Stimulated activated naive B cell treated with anti-CD40 and anti-IgM and Interleukin-4, amounts not matched to agents 10 μg/mL and 1 μg/mL and 100 μg/mL, for 72 hours (primary cell): ENCODE measurements around the gene HBD.

ENCODE experiments used
- ATAC-seq, 2 donors: fragments of 150-1000 bp; cut with Tn5 transposase; replicated peaks; 2 replicates each; pipeline ENCODE4 v1.10.0; 2021; ENCODE audit warnings: moderate library complexity in 1 of 2
- DNase-seq: peaks from one replicate; pipeline ENCODE4 v3.0.0; 2021
- H3K27ac Mint-ChIP-seq: one replicate; pipeline ENCODE4 v1.8.0; 2022; ENCODE audit warnings: mild to moderate bottlenecking, mixed read lengths
- H3K27me3 Mint-ChIP-seq, 2 donors: one replicate each; pipeline ENCODE4 v1.8.0; 2022; ENCODE audit warnings: mixed read lengths in 2 of 2
- H3K36me3 Mint-ChIP-seq, 2 donors: one replicate each; pipeline ENCODE4 v1.8.0; 2022; ENCODE audit warnings: mixed read lengths in 2 of 2, mild to moderate bottlenecking in 1 of 2
- H3K4me1 Mint-ChIP-seq, 2 donors: one replicate each; pipeline ENCODE4 v1.8.0; 2022; ENCODE audit warnings: mixed read lengths in 2 of 2, mild to moderate bottlenecking in 1 of 2
- H3K4me3 Mint-ChIP-seq, 2 donors: one replicate each; pipeline ENCODE4 v1.8.0; 2022; ENCODE audit warnings: mild to moderate bottlenecking in 2 of 2, mixed read lengths in 2 of 2, moderate library complexity in 1 of 2
- H3K9me3 Mint-ChIP-seq, 2 donors: one replicate each; pipeline ENCODE4 v1.8.0; 2022; ENCODE audit warnings: mixed read lengths in 2 of 2, mild to moderate bottlenecking in 1 of 2

Gene HBD

GRCh38 chr11:5232821-5233220 is 1.5 kb downstream of the HBD start:
- DNase-seq (no peak), ATAC-seq (no peak)
- no peak overlapping the region for H3K4me3 Mint-ChIP-seq
- no peak overlapping the region for H3K27ac Mint-ChIP-seq
- no peaks in the 10 kb centered on the region for H3K36me3 Mint-ChIP-seq
- H3K27me3 Mint-ChIP-seq: no peaks in the 10 kb centered on the region
- no peaks in the 10 kb centered on the region for H3K9me3 Mint-ChIP-seq
- peaks cover 5 to 8% of the 10 kb centered on the region in 2 donors for H3K4me1 Mint-ChIP-seq

GRCh38 chr11:5232176-5232575 is 2.1 kb downstream of the HBD start:
- H3K36me3 Mint-ChIP-seq: no peaks in the 10 kb centered on the region
- no peak for DNase-seq
- H3K4me3 Mint-ChIP-seq: no peak overlapping the region
- no peak for ATAC-seq
- no peak overlapping the region for H3K27ac Mint-ChIP-seq
- no peaks in the 10 kb centered on the region for H3K27me3 Mint-ChIP-seq
- H3K4me1 Mint-ChIP-seq: peaks cover 5 to 8% of the 10 kb centered on the region in 2 donors
- H3K9me3 Mint-ChIP-seq: no peaks in the 10 kb centered on the region

GRCh38 chr11:5231111-5231510 is 3.2 kb downstream of the HBD start:
- DNase-seq (no peak), ATAC-seq (no peak)
- H3K4me3 Mint-ChIP-seq: no peak overlapping the region
- H3K27ac Mint-ChIP-seq: no peak overlapping the region
- H3K27me3 Mint-ChIP-seq: no peaks in the 10 kb centered on the region
- no peaks in the 10 kb centered on the region for H3K9me3 Mint-ChIP-seq
- peaks cover 5 to 8% of the 10 kb centered on the region in 2 donors for H3K4me1 Mint-ChIP-seq
- H3K36me3 Mint-ChIP-seq: no peaks in the 10 kb centered on the region

- H3K9me3 Mint-ChIP-seq: no peaks in the 10 kb centered on the region
- DNase-seq: no peak
- no peak overlapping the region for H3K27ac Mint-ChIP-seq
- no peak for ATAC-seq
- no peaks in the 10 kb centered on the region for H3K27me3 Mint-ChIP-seq
- peaks cover 5 to 8% of the 10 kb centered on the region in 2 donors for H3K4me1 Mint-ChIP-seq
- H3K36me3 Mint-ChIP-seq: no peaks in the 10 kb centered on the region
- H3K4me3 Mint-ChIP-seq: no peak overlapping the region
These were observed 4.0 kb downstream of the HBD start for GRCh38 chr11:5230266-5230665.

GRCh38 chr11:5229796-5230195 is 4.5 kb downstream of the HBD start:
- Mint-ChIP-seq H3K36me3 (no peaks in the 10 kb centered on the region), H3K9me3 (no peaks in the 10 kb centered on the region), H3K4me1 (peaks cover 5 to 8% of the 10 kb centered on the region in 2 donors), H3K4me3 (no peak overlapping the region), H3K27ac (no peak overlapping the region), H3K27me3 (no peaks in the 10 kb centered on the region)
- ATAC-seq (no peak), DNase-seq (no peak)

- ATAC-seq (no peak), DNase-seq (no peak)
- Mint-ChIP-seq H3K4me3 (no peak overlapping the region), H3K27ac (no peak overlapping the region), H3K36me3 (no peaks in the 10 kb centered on the region), H3K27me3 (no peaks in the 10 kb centered on the region), H3K4me1 (peaks cover 3 to 5% of the 10 kb centered on the region in 2 donors), H3K9me3 (no peaks in the 10 kb centered on the region)
These were observed 4.9 kb downstream of the HBD start for GRCh38 chr11:5229356-5229755.

- Mint-ChIP-seq H3K36me3 (no peaks in the 10 kb centered on the region), H3K4me3 (no peak overlapping the region), H3K9me3 (no peaks in the 10 kb centered on the region), H3K27ac (no peak overlapping the region), H3K4me1 (no peaks in the 10 kb centered on the region), H3K27me3 (no peaks in the 10 kb centered on the region)
- ATAC-seq: no peak
- no peak for DNase-seq
These were observed 6.2 kb downstream of the HBD start for GRCh38 chr11:5228124-5228523.

- H3K4me3 Mint-ChIP-seq: no peak overlapping the region
- H3K36me3 Mint-ChIP-seq: no peaks in the 10 kb centered on the region
- no peak for DNase-seq
- H3K9me3 Mint-ChIP-seq: no peaks in the 10 kb centered on the region
- no peaks in the 10 kb centered on the region for H3K4me1 Mint-ChIP-seq
- H3K27ac Mint-ChIP-seq: no peak overlapping the region
- no peaks in the 10 kb centered on the region for H3K27me3 Mint-ChIP-seq
- ATAC-seq: no peak
These were observed 6.6 kb downstream of the HBD start for GRCh38 chr11:5227681-5228080.

- H3K27ac Mint-ChIP-seq: no peak within 1 kb of the TSS
- no peaks in the 10 kb centered on the region for H3K27me3 Mint-ChIP-seq
- no peaks in the 10 kb centered on the region for H3K4me1 Mint-ChIP-seq
- H3K36me3 Mint-ChIP-seq: no peaks in the 10 kb centered on the region
- DNase-seq (no peak), ATAC-seq (no peak)
- no peak within 1 kb of the TSS for H3K4me3 Mint-ChIP-seq
- no peaks in the 10 kb centered on the region for H3K9me3 Mint-ChIP-seq
These were observed 7.5 kb downstream of the HBD start, which contains the start of gene HBB for GRCh38 chr11:5226732-5227310. TSS of gene HBB (minus strand) at chr11:5227071. CDS start at chr11:5227021, 50 bp downstream.

- no peak for ATAC-seq
- Mint-ChIP-seq H3K4me1 (no peaks in the 10 kb centered on the region), H3K27me3 (no peaks in the 10 kb centered on the region), H3K27ac (no peak overlapping the region), H3K4me3 (no peak overlapping the region), H3K36me3 (no peaks in the 10 kb centered on the region), H3K9me3 (peaks cover 0 to 2% of the 10 kb centered on the region in 2 donors)
- no peak for DNase-seq
These were observed 8.8 kb downstream of the HBD start for GRCh38 chr11:5225480-5225871.

GRCh38 chr11:5224538-5225479 is 9.5 kb downstream of the HBD start:
- H3K4me1 Mint-ChIP-seq: no peaks in the 10 kb centered on the region
- ATAC-seq (no peak), DNase-seq (no peak)
- peaks cover 0 to 2% of the 10 kb centered on the region in 2 donors for H3K9me3 Mint-ChIP-seq
- no peaks in the 10 kb centered on the region for H3K36me3 Mint-ChIP-seq
- peaks cover 0 to under 1% of the 10 kb centered on the region in 2 donors for H3K27me3 Mint-ChIP-seq
- H3K4me3 Mint-ChIP-seq: no peak overlapping the region
- no peak overlapping the region for H3K27ac Mint-ChIP-seq

- ATAC-seq (no peak), DNase-seq (no peak)
- peaks cover 0 to 2% of the 10 kb centered on the region in 2 donors for H3K9me3 Mint-ChIP-seq
- no peak overlapping the region for H3K27ac Mint-ChIP-seq
- H3K36me3 Mint-ChIP-seq: no peaks in the 10 kb centered on the region
- H3K4me1 Mint-ChIP-seq: no peaks in the 10 kb centered on the region
- no peak overlapping the region for H3K4me3 Mint-ChIP-seq
- peaks cover 0 to 4% of the 10 kb centered on the region in 2 donors for H3K27me3 Mint-ChIP-seq
These were observed 10.6 kb downstream of the HBD start for GRCh38 chr11:5223686-5224085.

- H3K4me3 Mint-ChIP-seq: no peak overlapping the region
- no peak overlapping the region for H3K27ac Mint-ChIP-seq
- H3K4me1 Mint-ChIP-seq: no peaks in the 10 kb centered on the region
- peaks cover 0 to 4% of the 10 kb centered on the region in 2 donors for H3K27me3 Mint-ChIP-seq
- no peak for ATAC-seq
- peaks cover 0 to 2% of the 10 kb centered on the region in 2 donors for H3K9me3 Mint-ChIP-seq
- no peaks in the 10 kb centered on the region for H3K36me3 Mint-ChIP-seq
- DNase-seq: no peak
These were observed 11.1 kb downstream of the HBD start for GRCh38 chr11:5223146-5223545.

- H3K4me3 Mint-ChIP-seq: no peak overlapping the region
- no peak for DNase-seq
- no peaks in the 10 kb centered on the region for H3K27me3 Mint-ChIP-seq
- H3K36me3 Mint-ChIP-seq: no peaks in the 10 kb centered on the region
- peaks cover 1 to 8% of the 10 kb centered on the region in 2 donors for H3K9me3 Mint-ChIP-seq
- H3K4me1 Mint-ChIP-seq: no peaks in the 10 kb centered on the region
- no peak overlapping the region for H3K27ac Mint-ChIP-seq
- ATAC-seq: no peak
These were observed 23.9 kb downstream of the HBD start for GRCh38 chr11:5210376-5210885.

GRCh38 chr11:5204787-5205186 is 29.5 kb downstream of the HBD start:
- no peak for DNase-seq
- Mint-ChIP-seq H3K36me3 (no peaks in the 10 kb centered on the region), H3K4me3 (no peak overlapping the region)

More at GRCh38 chr11:5204787-5205186, 29.5 kb downstream of the HBD start:
- H3K4me1 Mint-ChIP-seq: no peaks in the 10 kb centered on the region
- H3K27me3 Mint-ChIP-seq: peaks cover under 1 to 8% of the 10 kb centered on the region in 2 donors
- no peaks in the 10 kb centered on the region for H3K9me3 Mint-ChIP-seq
- H3K27ac Mint-ChIP-seq: no peak overlapping the region
- peak; percentile 39 to 48 for ATAC-seq
